Stomach (tissue), 4 donors: ENCODE data around the gene IPO4.

Experiments used
- POLR2AphosphoS5 ChIP-seq, 3 donors: sonication (generic); formaldehyde crosslinking; IDR thresholded peaks; one replicate each; pipeline ENCODE4 v1.6.1; 2016; ENCODE audit warnings: antibody characterized with exemption in 3 of 3
- TF ChIP-seq, protein P1 (sequence below), 7 experiments: fragments of 450-650 bp in 4 of 7; fragments of 200-600 bp in 3 of 7; sonication (generic) in 3 of 7; IDR thresholded peaks; one replicate each; pipeline ENCODE4 v1.5.1; 2016 to 2019; ENCODE audit warnings: antibody characterized with exemption in 7 of 7, control low read depth in 2 of 7, mild to moderate bottlenecking in 1 of 7

DNA sequence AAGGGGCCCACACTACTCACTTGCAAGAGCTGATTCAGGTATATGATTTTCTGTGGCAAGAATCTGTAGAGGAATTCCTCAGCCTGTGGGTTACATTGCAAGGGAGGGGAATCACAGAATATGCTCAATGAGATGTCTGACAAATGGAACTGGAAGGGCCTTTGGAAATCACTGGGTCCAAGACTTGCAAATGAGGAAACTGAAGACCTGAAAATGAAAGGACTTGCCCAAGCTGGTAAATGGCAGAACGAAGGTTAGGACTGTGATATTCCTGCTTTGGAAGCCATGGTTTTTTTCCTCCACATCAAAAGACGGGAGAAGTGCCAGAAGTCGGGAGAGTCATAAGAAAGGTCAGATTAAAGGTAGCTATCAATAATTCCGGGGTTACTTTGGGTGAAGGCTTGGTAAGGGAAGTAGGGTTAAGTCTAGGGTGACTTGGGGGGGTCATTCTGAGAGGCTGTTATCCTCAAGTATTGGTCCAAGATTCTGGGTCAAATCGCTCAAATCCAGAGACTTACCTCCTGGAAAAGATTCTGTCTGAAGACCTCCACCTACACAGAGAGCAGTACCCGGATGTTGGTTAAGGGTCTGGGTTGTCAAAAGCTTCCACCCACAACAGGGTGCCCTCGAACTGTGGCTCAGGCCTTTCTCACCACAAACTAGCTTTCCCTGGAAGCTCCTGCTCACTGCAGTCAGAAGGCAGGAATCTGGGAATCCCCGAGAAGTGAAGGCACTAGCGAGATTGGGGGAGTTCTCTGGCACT is 42.7 kb downstream of the IPO4 start:
- TF ChIP-seq POLR2AphosphoS5 (IDR thresholded peaks at IDR 0.05), result no peak
- TF ChIP-seq, protein P1, sequence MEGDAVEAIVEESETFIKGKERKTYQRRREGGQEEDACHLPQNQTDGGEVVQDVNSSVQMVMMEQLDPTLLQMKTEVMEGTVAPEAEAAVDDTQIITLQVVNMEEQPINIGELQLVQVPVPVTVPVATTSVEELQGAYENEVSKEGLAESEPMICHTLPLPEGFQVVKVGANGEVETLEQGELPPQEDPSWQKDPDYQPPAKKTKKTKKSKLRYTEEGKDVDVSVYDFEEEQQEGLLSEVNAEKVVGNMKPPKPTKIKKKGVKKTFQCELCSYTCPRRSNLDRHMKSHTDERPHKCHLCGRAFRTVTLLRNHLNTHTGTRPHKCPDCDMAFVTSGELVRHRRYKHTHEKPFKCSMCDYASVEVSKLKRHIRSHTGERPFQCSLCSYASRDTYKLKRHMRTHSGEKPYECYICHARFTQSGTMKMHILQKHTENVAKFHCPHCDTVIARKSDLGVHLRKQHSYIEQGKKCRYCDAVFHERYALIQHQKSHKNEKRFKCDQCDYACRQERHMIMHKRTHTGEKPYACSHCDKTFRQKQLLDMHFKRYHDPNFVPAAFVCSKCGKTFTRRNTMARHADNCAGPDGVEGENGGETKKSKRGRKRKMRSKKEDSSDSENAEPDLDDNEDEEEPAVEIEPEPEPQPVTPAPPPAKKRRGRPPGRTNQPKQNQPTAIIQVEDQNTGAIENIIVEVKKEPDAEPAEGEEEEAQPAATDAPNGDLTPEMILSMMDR (IDR thresholded peaks at IDR 0.05), result no peak
